BJ (cell line): Measurements from ENCODE around the gene CHMP2B. TPM values are rescaled to one million over a fixed set of nuclear protein-coding genes. Genes with fewer than 3 reads are reported as not detected.

Experiments
- CTCF ChIA-PET: fragments of 350-600 bp; formaldehyde crosslinking; extraction: SDS; loops from one replicate; lab custom pipeline; 2021; ENCODE audit warnings: antibody characterized with exemption, inconsistent platforms; lab: Yijun Ruan, JAX
- POLR2A ChIA-PET: fragments of 300-600 bp; sonication (Branson Sonifier 250); formaldehyde crosslinking; extraction: SDS; loops from one replicate; lab custom pipeline; 2021; ENCODE audit warnings: antibody characterized with exemption; lab: Charles Lee
- DNase-seq: peaks from one replicate; pipeline ENCODE4 v3.0.0-alpha.2; 2011; ENCODE audit warnings: low read depth
- H3K27me3 ChIP-seq: 2 replicates; pipeline ENCODE4 v1.6.0; 2011; ENCODE audit warnings: low read length; ENCODE audit not compliant: control insufficient read depth, insufficient read depth
- H3K36me3 ChIP-seq: 2 replicates; pipeline ENCODE4 v1.5.1; 2011; ENCODE audit warnings: low read length; ENCODE audit not compliant: control insufficient read depth, insufficient read depth
- H3K4me3 ChIP-seq: 2 replicates; pipeline ENCODE4 v1.5.1; 2011; ENCODE audit warnings: low read depth, mild to moderate bottlenecking, control low read depth, low read length
- polyA plus RNA-seq: library from polyadenylated mRNA; depleted of rRNA; stranded (reverse); fragments of >200 nt; gene quantifications from 2 replicates; pipeline ENCODE4 v1.2.3, GENCODE V29; 2011
- TF ChIP-seq, protein P1 (sequence below): IDR thresholded peaks from 2 replicates; pipeline ENCODE4 v1.5.1; 2011; ENCODE audit warnings: low read depth, mild to moderate bottlenecking, control low read depth, inconsistent platforms, low read length, moderate library complexity; ENCODE audit not compliant: insufficient read depth

CHMP2B gene
- polyA plus RNA-seq, 1 experiment = 13.4 TPM

DNA sequence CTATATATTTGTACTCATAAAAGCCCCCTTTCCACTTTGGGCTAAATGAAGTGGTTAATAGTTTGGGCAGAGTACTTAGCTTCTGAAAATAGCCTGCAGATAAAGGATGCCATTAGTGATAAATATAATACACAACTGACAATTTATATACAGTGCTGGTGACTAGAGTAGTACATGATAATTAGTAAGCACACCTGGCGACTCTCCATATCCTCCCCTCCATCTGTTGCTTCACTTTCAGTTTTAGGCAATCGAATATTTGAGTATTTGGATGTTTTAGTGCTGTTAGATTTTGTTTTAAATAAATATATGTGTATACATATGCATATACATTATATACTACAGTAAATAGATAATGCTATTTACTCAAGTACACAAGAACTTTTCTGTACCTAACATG, 35.9 kb upstream of the CHMP2B start:
- ChIA-PET POLR2A (no interaction called here), CTCF (no interaction called here)
- TF ChIP-seq, protein P1, sequence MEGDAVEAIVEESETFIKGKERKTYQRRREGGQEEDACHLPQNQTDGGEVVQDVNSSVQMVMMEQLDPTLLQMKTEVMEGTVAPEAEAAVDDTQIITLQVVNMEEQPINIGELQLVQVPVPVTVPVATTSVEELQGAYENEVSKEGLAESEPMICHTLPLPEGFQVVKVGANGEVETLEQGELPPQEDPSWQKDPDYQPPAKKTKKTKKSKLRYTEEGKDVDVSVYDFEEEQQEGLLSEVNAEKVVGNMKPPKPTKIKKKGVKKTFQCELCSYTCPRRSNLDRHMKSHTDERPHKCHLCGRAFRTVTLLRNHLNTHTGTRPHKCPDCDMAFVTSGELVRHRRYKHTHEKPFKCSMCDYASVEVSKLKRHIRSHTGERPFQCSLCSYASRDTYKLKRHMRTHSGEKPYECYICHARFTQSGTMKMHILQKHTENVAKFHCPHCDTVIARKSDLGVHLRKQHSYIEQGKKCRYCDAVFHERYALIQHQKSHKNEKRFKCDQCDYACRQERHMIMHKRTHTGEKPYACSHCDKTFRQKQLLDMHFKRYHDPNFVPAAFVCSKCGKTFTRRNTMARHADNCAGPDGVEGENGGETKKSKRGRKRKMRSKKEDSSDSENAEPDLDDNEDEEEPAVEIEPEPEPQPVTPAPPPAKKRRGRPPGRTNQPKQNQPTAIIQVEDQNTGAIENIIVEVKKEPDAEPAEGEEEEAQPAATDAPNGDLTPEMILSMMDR = no peak
- DNase-seq = no peak
- Histone ChIP-seq H3K36me3 (no peaks in the 10 kb centered on the region), H3K27me3 (no peaks in the 10 kb centered on the region), H3K4me3 (no peak overlapping the region)

DNA sequence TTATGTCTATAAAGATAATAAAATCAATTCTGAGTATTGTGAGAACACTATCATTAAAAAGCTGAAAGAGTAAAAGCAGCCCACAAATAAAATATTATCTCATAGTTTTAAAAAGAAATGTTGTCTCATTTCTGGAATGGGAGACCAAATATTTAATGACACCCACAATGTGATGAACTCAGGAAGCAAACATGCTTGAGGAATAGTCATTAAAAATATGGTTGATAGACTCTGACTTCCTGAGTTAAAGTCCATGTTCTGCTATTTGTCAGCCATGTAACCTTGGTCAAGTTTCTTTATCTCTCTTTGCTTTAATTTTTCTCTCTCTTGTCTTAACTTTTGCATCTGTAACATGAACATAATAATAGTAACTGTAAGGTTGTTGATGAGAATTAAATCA, 35.5 kb upstream of the CHMP2B start:
- Histone ChIP-seq H3K36me3 (no peaks in the 10 kb centered on the region), H3K27me3 (no peaks in the 10 kb centered on the region), H3K4me3 (no peak overlapping the region)
- DNase-seq = peak; percentile 41
- POLR2A ChIA-PET = no interaction called here
- CTCF ChIA-PET = no interaction called here
- TF ChIP-seq, protein P1 = no peak

DNA sequence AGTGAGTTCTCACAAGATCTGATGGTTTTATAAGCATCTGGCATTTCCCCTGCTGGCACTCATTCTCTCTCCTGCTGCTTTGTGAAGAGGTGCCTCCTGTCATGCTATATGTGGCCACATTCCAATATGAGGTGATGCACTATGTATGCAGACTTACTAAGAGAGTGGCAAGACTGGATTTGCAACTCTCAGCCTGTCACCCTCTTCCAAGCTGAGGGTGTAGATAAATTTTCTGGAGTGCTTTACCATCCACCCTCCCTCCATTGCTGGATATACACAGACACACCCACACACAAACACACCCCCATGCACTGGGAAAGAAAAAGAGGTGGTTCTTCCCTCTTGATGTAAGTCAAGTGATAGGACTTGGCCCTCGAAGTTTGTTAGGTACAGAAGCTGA, 30.2 kb upstream of the CHMP2B start:
- no peak for DNase-seq
- H3K27me3 ChIP-seq = no peaks in the 10 kb centered on the region
- TF ChIP-seq, protein P1 = no peak
- ChIA-PET CTCF (interaction anchor here (0.8 kb wide), 1 partner anchor 50 kb away, joined by 3 read pairs; no protein-coding TSS in a partner anchor), POLR2A (no interaction called here)
- H3K36me3 ChIP-seq = no peaks in the 10 kb centered on the region
- no peak overlapping the region for H3K4me3 ChIP-seq

DNA sequence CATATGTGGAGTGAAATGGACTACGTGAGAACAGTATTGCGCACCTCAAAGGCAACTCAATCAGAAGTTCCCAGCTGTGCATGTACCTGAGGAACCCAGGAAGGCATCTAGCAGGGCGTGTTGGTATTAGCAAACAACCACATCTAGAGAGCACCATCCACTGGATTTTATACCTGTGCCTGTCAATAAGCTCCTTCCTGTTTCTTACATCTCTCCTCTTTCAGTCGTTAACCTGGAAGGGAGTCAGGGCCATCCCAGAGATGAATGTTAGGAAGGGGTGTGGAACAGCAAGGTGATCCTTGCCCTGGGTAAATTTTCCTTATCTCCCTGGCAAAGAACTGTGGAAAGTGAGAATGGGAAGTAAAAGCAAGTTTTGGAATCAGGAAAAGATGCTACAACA, 29.6 kb upstream of the CHMP2B start:
- TF ChIP-seq, protein P1 = no peak
- CTCF ChIA-PET = interaction anchor here (0.8 to 1.3 kb wide), 2 partner anchors 19 to 51 kb away, joined by 3 read pairs; no protein-coding TSS in a partner anchor
- H3K27me3 ChIP-seq = no peaks in the 10 kb centered on the region
- DNase-seq = no peak
- H3K36me3 ChIP-seq = no peaks in the 10 kb centered on the region
- POLR2A ChIA-PET = no interaction called here
- no peak overlapping the region for H3K4me3 ChIP-seq

DNA sequence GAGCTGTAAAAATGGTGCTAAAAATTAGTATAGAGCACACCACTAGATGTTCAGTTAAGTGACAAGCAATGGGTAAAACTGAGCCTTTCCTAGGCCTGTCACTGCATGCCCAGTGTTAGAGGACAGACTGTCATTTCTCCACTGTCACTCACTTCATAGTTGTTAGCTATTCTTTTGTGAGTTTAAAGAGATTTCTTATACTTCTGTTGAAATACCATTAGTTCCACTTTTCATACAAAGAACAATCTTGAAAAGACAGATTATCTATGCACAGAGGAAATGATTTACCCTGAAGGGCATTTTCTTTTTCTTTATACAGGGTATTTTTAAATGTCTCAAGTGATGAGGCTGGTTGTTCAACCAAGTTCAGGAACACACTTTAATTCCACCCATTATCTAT, 28.3 kb upstream of the CHMP2B start:
- TF ChIP-seq, protein P1 = no peak
- no peaks in the 10 kb centered on the region for H3K36me3 ChIP-seq
- ChIA-PET CTCF (interaction anchor here (1.1 to 1.3 kb wide), 2 partner anchors 20 to 30 kb away, joined by 3 read pairs; no protein-coding TSS in a partner anchor), POLR2A (no interaction called here)
- no peak overlapping the region for H3K4me3 ChIP-seq
- no peaks in the 10 kb centered on the region for H3K27me3 ChIP-seq
- DNase-seq = no peak
